Amygdala (tissue), 56 donors: ENCODE results near the gene WDR45.

Experiments used
- DNase-seq, 56 donors: peaks; one replicate each; lab custom pipeline; 2025; lab: John Stamatoyannopoulos, UW

The WDR45 gene

DNA sequence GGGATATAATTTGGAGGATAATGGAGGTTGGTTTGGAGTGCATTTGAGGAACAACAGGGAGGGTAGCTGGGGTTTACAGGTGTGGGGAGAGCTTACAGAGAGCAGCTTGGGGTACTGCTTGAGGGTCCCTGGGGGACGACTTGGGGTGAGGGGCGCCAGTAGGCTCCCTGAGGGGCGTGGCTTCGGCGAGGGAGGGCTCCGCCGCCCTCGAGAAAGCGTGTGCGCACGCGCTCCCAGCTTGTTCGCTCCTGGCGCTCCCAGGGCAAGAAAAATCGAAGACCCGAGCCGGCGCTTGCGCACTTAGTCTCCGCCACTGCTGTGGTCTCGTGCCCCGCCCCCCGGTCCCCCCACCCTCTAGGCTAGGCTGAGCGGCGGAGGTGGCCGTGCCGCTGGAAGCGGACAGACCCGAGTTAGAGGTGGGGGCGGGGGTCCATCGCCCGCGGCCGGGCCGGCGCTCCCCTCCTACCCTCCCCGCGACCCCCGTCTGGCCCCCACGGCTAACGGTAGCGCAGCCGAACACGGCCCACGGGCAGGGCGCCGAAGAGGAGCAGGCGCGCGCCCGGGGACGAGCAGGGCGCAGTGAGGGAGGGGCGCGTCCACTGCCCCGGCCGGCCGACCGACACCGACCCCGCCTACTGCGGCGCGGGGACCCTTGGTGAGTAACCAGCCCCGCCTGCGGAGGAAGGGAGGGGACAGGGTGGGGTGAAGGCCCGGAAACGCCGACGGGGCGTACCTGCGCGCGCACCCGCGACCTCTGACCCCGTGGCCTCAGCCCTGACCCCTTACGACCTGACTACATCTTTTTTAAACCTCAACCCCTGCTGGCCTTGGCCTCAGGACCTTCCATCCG is 26.2 kb downstream of the WDR45 start:
- DNase-seq, result peak in 30 of 56 donors; percentile 1 to 44 (median 12)

DNA sequence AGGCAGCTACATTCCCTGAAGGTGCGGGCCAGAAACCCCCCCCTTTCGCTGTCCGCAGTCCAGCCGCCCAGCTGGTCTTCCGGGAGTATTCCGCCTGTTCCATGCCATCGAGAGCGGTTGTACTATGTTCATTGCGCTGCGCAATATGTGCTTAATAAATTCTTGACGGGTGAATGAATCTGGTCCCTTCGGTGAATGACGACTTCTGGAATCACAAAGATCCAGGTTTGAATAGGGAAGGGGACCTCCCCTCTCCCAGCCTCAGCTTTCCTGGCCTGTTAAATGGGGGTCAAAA is 35.8 kb downstream of the WDR45 start:
- DNase-seq, result no peak

DNA sequence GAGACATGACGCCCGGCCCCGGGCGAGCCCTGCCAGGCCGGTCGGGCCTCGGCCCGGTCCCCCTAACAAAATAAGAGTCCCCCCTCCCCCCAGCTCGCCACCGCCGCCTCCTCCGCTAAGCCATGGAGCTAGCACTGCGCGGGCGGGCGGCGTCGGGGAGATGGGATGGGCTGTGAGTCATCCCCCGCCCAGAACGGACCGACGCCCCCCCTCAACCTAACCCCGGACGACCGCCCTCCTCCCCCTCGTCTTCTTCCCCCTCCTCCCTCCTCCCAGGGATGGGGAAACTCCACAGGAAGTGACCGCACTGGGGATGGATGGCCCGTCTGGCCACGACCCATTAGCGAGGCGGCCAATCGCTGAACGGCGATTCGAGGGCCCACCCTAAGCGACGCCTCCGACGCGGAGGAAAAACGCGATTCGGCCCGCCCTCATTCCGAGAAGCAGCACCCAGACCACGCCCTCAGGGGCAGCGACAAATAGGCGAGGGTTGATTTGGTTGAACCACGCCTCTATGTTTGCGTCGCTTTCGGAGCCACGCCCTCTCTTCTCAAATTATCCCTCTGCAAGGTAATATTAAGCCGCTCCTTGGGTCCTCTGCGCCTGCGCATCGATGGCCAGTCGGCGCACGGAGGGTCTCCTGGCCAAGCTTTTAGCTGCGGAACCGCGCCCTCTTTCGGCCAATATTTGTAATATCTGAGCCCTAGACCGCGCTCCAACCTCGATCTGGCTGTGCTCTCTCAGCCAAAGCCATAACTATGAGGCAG is 36.3 kb downstream of the WDR45 start, which contains the start of gene TFE3:
Gene TFE3 (minus strand): TSS at position 138 of the 767 bp plus-strand sequence. CDS start 131 bp downstream, at position 7.
- DNase-seq, result peak; percentile 37 to 98 (median 93)

DNA sequence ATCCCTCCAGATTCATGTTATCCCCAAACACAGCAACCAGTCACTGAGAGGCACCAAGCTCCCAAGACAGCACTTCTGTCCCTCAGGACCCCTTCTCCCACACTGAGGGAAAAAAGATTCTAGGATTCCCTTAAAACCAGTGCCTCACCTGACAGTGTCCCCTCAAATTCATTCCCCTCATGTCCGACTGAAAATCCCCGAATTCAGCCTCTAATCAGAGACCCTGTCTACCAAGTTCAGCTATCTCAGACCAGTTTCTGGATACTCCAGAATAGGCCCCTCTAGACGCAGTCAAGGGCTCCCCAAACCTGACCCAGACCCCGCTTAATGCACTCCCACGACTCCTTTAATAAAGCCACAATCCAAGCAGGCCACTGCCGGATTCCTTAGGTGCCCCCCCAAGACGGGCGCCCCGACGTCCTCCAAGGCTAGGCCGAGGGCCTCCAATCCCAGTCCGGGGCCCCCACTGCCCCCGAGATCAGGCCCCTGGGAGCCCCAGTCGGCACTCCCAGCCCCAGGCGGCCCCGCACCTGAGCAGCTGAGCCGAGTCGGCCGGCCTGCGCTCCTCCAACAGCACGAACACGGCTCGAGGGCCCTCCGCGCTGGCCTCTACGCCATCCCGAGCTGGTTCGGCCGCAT is 37.0 kb downstream of the WDR45 start:
- peak in 5 of 56 donors; percentile 19 to 42 (median 31) for DNase-seq

DNA sequence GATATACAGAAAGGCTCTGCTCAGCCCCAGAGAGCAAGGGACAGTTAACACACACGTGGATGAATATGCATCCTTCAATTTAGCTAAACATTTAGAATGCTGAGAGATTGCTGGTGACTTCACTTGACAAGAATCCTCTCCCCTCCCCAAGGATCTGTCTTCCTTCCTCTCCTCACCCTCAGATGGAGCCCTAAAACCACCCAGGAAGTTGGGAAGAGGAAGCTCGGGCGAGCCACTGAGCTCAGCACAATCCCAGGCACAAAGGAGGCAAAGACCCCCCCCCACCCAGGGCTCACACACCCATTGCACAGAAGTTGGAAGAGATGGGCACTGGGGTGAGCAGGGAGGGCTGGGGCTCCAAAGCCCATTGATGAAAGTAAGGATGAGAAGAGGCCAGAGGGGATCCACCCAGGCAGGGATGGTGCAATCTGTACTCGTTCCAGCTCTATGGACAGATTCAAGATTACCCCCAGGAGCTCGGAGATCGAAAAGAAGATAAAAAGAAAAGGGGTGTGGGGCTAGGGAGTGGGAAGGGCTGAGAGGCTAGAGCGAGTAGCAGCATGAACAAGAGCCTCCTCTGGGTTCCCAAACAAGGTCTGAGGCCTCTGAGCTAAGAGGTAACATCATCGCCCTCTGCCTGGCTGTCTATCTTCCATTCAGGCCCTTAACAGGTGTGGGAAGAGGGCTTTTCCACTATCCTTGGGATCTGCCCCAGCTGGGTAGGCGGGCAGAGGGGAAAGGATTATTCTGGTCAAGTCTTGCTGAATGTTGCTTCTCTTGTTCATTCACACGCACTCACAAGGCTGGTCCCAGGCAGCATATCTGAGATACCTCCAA is 37.7 kb downstream of the WDR45 start:
- peak in 7 of 56 donors; percentile 0 to 40 (median 1) for DNase-seq

DNA sequence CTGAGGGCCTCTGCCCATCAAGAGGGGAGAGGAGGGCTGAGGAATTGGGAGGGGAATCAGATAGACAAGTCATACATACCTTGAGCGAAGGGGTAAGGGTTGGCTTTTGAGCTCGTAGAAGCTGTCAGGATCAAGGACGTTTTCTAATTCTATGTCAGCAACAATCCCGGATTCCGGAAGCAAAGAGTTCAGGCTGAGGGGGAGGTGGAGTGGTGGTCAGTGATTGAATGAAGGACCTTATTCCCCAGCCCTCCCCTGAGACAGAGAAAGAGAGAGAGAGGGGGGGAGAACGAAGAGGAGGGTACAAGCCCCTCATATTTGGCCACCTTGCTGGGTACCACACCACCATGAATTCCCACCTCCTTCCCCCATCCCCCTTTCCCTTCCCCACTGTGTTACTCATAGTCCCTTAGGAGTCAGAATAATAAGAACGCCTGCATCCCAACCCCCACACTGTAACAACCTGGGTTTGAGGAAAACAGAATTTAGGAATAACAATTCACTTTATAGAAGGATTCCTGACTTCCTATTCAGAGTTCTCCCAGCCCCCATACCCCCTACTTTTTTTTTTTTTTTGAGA is 39.2 kb downstream of the WDR45 start:
- DNase-seq, result no peak

DNA sequence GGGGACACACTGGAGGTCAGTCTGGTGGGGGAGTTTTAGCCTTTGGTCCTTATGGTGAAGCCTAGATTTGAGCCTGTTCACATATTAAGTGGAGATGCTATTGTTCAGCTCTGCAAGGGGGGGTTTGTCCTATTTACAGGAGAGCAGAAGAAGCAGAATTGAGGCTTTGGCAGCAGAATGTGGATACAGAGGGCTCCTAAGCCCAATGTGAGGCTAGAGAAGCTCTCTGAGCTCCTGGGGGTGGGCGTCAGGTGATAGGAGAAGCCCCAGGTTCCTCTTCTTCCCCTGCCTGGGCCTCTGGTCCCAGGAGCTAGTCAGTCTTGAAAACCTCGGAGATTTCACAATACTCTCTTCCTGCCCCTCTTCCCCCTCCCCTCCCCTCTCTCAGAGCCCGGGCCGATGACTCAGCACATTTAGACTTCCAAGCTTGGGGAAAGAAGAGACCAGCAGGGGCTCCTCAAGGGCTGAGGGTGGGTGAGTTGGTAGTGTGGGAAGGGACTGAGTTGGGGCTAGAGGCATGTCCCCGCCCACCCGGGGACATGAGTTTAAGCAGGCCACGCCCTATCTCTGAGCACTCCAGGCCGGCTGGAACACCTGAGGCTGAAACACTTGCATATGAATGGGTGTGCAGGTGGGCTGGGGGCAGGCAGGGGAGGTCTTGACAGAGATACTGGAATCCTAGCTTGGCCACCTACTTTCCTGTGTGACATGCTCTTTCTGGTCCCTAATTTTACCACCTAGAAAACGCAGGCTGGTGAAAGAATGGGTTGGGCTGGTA is 39.9 kb downstream of the WDR45 start:
- DNase-seq, result peak in 43 of 56 donors; percentile 2 to 70 (median 20)

DNA sequence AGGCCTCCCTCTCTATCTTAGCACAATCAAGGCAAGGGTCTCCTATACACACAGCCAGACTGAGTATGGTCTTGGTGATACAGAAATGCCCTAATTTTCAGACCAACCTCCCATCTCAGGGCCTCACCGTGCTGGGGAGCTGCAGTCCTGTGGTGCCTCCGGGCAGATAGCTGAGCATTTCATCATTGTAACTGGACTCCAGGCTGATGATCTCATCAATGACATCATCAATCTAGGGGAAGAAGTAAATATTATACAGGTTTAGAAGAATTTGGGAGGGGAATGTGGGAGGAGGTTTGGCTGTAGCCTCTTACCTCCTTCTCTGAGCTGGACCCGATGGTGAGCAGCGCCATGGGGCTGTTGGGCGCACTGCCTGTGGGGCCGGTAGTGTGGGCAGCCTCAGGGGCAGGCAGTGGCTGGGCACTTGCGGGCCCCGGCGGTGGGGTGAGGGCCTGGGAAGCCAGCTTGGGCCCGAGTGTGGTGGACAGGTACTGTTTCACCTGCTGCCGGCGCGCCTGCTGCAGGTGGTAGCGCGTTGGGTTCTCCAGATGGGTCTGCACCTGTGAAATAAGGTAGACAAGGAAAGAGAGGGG is 41.7 kb downstream of the WDR45 start:
- no peak for DNase-seq

DNA sequence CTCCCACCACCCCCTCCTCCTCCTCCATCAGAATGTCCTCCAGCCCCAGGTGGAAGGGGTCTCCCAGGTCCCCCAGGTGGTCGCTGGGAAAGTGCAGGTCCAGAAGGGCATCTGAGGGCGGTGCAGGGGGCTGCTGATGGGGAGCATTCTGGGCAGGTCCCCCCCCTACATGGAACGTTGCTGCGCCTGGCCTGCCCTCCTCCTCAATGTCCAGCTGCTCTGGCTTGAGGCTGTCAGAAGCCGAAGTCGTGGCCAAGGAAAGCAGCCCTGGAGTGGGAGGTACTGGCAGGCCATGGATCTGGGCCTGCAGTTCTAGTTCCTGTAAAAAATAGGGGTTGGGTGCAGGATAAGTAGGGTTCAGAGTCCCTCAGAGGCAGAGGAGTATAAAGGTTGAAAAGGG is 49.4 kb downstream of the WDR45 start:
- no peak for DNase-seq

DNA sequence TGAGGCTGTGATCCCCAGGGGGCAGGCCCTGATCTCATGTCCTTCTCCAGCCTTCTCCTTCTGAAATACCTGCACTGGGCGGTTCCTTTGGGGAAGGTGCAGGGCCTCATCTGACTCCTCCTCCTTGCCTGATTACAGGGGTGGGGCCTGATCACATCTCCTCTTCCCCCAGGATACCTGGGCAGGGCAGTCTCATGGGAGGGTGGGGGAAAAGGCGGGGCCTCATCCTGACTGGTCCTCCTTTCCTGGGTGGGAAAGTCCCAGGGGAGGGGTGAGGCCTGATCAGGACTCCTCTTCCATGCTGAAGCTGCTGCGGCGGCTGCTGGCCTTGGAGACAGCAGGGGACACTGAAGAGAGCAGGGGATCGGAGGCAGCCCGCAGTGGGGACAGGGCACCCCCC is 49.8 kb downstream of the WDR45 start:
- no peak for DNase-seq
